Lower leg skin (tissue), 4 donors: ENCODE data around the gene CFAP221. TPM values are rescaled to one million over a fixed set of nuclear protein-coding genes. Genes with fewer than 3 reads are reported as not detected.

Source experiments
- DNase-seq, 2 donors: peaks; one replicate each; pipeline ENCODE4 v3.0.0-alpha.2; 2019; ENCODE audit warnings: low spot score in 2 of 2
- H3K4me3 ChIP-seq: fragments of 200-600 bp; sonication (generic); 2 replicates; pipeline ENCODE4 v1.5.1; 2017; ENCODE audit warnings: mild to moderate bottlenecking, low read depth; ENCODE audit not compliant: poor library complexity, severe bottlenecking
- POLR2A ChIP-seq, 2 donors: fragments of 450-650 bp; IDR thresholded peaks; one replicate each; pipeline ENCODE4 v1.6.1; 2016 to 2017; ENCODE audit warnings: antibody characterized with exemption in 2 of 2, mild to moderate bottlenecking in 1 of 2, moderate library complexity in 1 of 2
- WGBS, 2 donors: methylation state at CpG; one replicate each; pipeline ENCODE4 v1.1.5; 2018; 5-methylcytosine and 5-hydroxymethylcytosine counted together
- intact Hi-C: fragments of 100-400 bp; cut with DNase I; formaldehyde crosslinking; loops from one replicate; pipeline ENCODE4 v1.15.0; 2023; ENCODE audit warnings: low total_unique reads
- total RNA-seq, 4 donors: library from RNA; depleted of rRNA; stranded (reverse); fragments of >200 nt; gene quantifications; one replicate each; pipeline ENCODE4 v1.1.0, GENCODE V29; 2016
- TF ChIP-seq, protein P1 (sequence below), 3 donors: fragments of 450-650 bp; IDR thresholded peaks; one replicate each; pipeline ENCODE4 v1.5.1; 2016; ENCODE audit warnings: antibody characterized with exemption in 3 of 3, mild to moderate bottlenecking in 3 of 3, moderate library complexity in 2 of 3

CFAP221 gene
- total RNA-seq, 4 donors from 2014 or later, result not detected

DNA sequence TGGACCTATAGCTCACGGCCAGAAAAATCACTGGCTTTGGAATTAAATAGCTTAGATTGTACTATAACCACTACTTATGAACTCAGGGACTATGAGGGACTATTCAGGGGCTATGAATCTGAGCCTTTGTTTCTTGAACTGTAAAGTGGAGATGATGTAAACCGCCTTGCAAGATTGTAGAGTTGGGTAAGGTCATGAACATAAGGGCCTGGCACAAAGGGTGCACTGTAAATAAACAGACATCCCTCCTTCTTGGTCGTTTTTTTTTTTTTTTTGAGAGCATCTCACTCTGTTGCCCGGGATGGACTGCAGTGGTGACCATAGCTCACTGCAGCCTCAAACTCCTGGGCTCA is 137.6 kb downstream of the CFAP221 start:
- 61 to 90% methylated on average over 4 of the region's 4 CpGs for WGBS, 2 donors
- TF ChIP-seq, protein P1, sequence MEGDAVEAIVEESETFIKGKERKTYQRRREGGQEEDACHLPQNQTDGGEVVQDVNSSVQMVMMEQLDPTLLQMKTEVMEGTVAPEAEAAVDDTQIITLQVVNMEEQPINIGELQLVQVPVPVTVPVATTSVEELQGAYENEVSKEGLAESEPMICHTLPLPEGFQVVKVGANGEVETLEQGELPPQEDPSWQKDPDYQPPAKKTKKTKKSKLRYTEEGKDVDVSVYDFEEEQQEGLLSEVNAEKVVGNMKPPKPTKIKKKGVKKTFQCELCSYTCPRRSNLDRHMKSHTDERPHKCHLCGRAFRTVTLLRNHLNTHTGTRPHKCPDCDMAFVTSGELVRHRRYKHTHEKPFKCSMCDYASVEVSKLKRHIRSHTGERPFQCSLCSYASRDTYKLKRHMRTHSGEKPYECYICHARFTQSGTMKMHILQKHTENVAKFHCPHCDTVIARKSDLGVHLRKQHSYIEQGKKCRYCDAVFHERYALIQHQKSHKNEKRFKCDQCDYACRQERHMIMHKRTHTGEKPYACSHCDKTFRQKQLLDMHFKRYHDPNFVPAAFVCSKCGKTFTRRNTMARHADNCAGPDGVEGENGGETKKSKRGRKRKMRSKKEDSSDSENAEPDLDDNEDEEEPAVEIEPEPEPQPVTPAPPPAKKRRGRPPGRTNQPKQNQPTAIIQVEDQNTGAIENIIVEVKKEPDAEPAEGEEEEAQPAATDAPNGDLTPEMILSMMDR (IDR thresholded peaks at IDR 0.05), result no peak
- no peak for TF ChIP-seq POLR2A (IDR thresholded peaks at IDR 0.05)
- intact Hi-C loops, result no loop called here
- no peak overlapping the region for H3K4me3 ChIP-seq
- no peak for DNase-seq

DNA sequence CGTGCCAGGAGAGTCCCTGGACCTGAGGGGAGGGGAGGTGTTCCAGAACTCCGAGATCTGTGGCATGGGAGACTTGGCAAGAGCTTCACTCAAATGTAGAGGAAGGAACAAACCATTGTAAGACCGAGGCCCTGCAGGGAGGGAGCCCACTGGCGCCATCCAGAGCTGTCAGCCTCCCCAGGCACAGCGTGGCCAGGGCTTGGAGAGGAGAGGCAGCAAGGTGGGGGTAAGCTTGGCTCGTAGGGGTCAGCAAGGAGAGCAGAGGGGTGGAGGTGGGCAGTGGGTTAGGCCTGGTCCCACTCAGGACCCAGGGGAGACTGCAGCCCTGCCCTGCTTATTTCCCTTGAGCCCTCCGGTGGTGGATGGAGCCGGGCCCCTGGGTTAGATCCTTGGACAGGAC is 138.3 kb downstream of the CFAP221 start:
- H3K4me3 ChIP-seq, result no peak overlapping the region
- TF ChIP-seq, protein P1 (IDR thresholded peaks at IDR 0.05), result no peak
- no peak for TF ChIP-seq POLR2A (IDR thresholded peaks at IDR 0.05)
- DNase-seq, result peak in 1 of 2 donors; percentile 74
- intact Hi-C loops, result no loop called here
- 86 to 88% methylated on average over 8 of the region's 8 CpGs for WGBS, 2 donors

DNA sequence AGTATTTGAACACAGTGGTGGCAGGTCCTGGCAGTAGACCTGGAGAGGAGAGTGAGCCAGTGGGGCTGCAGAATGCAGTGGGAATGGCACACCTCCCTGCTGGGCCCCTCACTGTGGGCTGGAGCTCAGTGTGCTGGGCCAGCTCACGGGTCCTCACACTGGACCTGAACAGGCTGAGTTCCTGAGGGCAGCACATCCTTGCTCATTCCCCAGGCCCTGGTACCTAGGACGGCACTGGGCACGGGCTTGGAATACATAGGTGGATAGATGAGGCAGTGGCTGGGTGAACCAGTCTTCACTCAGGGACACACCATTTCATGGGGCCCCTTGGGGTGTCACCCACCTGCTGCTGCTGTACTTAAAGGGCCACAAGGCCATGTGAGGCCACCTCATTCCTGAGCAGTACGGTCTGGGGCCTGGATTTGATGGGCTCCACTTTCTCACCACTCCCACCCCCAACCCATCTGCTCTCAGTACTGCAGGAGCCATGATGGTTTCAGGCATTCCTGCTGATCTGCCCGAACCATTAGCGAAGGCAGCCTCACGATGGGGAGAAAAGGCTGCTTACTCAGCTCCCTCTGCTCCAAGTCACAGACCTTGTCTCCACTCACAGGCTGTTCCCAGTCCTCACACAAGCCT is 138.9 kb downstream of the CFAP221 start:
- TF ChIP-seq, protein P1 (IDR thresholded peaks at IDR 0.05), result no peak
- TF ChIP-seq POLR2A (IDR thresholded peaks at IDR 0.05), result no peak
- DNase-seq, result peak in 1 of 2 donors; percentile 72
- H3K4me3 ChIP-seq, result no peak overlapping the region
- WGBS, 2 donors, result 62 to 92% methylated on average over 6 to 7 of the region's 7 CpGs
- intact Hi-C loops, result no loop called here

DNA sequence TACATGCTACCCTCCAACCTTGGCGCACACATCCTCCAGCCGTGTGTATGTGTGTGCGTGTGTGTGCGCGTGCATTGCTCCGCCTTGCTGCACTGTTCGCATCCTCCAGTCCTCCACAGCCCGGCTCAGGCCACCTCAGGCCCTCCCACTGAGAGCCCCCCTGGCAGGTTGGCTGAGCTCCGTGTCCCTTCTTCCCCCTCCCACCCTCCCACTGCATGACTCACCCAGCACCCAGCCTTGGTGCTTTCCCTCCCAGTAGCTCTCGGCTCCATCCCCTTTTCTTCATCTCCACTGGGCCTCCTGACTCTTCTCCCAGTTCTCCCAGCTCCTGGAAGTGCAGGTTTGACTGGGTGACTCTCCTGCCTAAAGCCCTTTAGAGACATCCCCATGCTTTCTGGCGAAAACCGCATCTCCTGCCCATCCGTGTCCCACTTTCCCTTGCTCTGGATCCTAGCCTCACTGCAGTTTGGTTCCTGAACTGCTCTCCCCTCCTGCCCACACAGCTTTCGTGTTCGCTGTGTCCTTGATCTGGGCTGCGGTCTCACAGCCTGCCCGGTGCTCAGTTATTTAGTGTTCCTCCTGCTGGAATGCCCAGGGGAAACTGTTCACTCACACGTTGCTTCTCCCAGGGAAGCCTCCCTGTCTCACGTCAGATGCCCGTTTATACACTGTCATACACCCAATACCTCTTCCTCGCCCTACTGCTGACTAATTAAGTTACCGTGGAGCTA is 139.6 kb downstream of the CFAP221 start:
- DNase-seq, result peak in 1 of 2 donors; percentile 42
- intact Hi-C loops, result no loop called here

DNA sequence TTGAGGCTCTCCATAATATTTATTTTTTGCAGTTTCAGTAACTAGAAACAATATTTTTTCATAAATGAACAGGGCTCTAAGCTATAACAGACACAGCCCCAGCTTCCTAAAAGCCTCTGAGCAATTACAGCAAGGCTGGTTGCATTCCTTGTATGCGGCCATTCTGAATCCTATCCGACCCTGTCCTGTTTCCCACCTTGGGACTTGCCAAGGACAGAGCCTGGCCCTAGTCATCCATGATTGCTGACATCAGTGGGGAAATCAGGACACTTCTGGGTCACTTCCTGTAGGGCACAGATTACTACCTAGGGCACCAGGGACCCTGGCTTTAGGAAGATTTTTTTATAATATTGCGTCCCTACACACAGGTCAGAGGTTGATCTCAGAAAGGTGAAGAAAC is 140.3 kb downstream of the CFAP221 start:
- TF ChIP-seq, protein P1 (IDR thresholded peaks at IDR 0.05), result no peak
- no peak for TF ChIP-seq POLR2A (IDR thresholded peaks at IDR 0.05)
- intact Hi-C loops, result no loop called here
- WGBS, 2 donors, result 83 to 90% methylated on average over 3 of the region's 3 CpGs
- no peak overlapping the region for H3K4me3 ChIP-seq
- DNase-seq, result peak in 1 of 2 donors; percentile 29

More for the DNA sequence above, 139.6 kb downstream of the CFAP221 start:
- WGBS, 2 donors, result 45 to 62% methylated on average over 22 of the region's 22 CpGs
- TF ChIP-seq, protein P1 (IDR thresholded peaks at IDR 0.05), result no peak
- TF ChIP-seq POLR2A (IDR thresholded peaks at IDR 0.05), result no peak
- no peak overlapping the region for H3K4me3 ChIP-seq
